ENCODE data around the gene C13orf46. TPM values are rescaled to one million over a fixed set of nuclear protein-coding genes. Genes with fewer than 3 reads are reported as not detected.

The C13orf46 gene
- total RNA-seq, 2 donors from 2014 or later: 28.8 to 38.6 TPM

GRCh38 chr13:113934576-113934975 lies 39.3 kb downstream of the C13orf46 start:
- DNase-seq: no peak
- TF ChIP-seq POLR2A (IDR thresholded peaks at IDR 0.05): no peak
- no peak for TF ChIP-seq CTCF (IDR thresholded peaks at IDR 0.05)
- intact Hi-C loops (cut with DNase I): no loop called here

GRCh38 chr13:113933901-113934300 lies 40.0 kb downstream of the C13orf46 start:
- WGBS, 2 donors: 86 to 90% methylated on average over 21 to 22 of the region's 22 CpGs
- DNase-seq (no peak), ATAC-seq (no peak)
- peaks cover 10% of the 10 kb centered on the region for H3K4me1 ChIP-seq
- intact Hi-C loops (cut with DNase I): no loop called here
- no peak overlapping the region for H3K4me3 ChIP-seq
- H3K27ac ChIP-seq: no peak overlapping the region
- TF ChIP-seq POLR2A (IDR thresholded peaks at IDR 0.05) (no peak), CTCF (IDR thresholded peaks at IDR 0.05) (no peak)
- H3K27me3 ChIP-seq: no peaks in the 10 kb centered on the region
- H3K36me3 ChIP-seq (replicated peaks in 1 of 2; ENCODE audit: insufficient read depth in 1 of 2, low read depth in 2 of 2): no peaks in the 10 kb centered on the region
- no peaks in the 10 kb centered on the region for H3K9me3 ChIP-seq

More at GRCh38 chr13:113934576-113934975, 39.3 kb downstream of the C13orf46 start:
- Histone ChIP-seq H3K27me3 (no peaks in the 10 kb centered on the region), H3K4me3 (no peak overlapping the region), H3K27ac (no peak overlapping the region), H3K4me1 (peaks cover 13% of the 10 kb centered on the region), H3K9me3 (no peaks in the 10 kb centered on the region), H3K36me3 (replicated peaks in 1 of 2; ENCODE audit: insufficient read depth in 1 of 2, low read depth in 2 of 2) (no peaks in the 10 kb centered on the region)
- 82 to 88% methylated on average over 12 to 14 of the region's 14 CpGs for WGBS, 2 donors
- ATAC-seq: no peak

- TF ChIP-seq POLR2A (IDR thresholded peaks at IDR 0.05) (no peak), CTCF (IDR thresholded peaks at IDR 0.05) (no peak)
- WGBS, 2 donors: 68 to 72% methylated on average over 16 of the region's 16 CpGs
- no peak overlapping the region for H3K27ac ChIP-seq
- ATAC-seq (no peak), DNase-seq (peak in 1 of 4 donors; percentile 9)
- no peaks in the 10 kb centered on the region for H3K9me3 ChIP-seq
- H3K4me1 ChIP-seq: peaks cover 8% of the 10 kb centered on the region
- H3K27me3 ChIP-seq: no peaks in the 10 kb centered on the region
- intact Hi-C loops (cut with DNase I): no loop called here
- H3K36me3 ChIP-seq (replicated peaks in 1 of 2; ENCODE audit: insufficient read depth in 1 of 2, low read depth in 2 of 2): no peaks in the 10 kb centered on the region
- H3K4me3 ChIP-seq: no peak overlapping the region
These were observed 41.9 kb downstream of the C13orf46 start for GRCh38 chr13:113931841-113932459.

- H3K27me3 ChIP-seq: no peaks in the 10 kb centered on the region
- H3K9me3 ChIP-seq: no peaks in the 10 kb centered on the region
- TF ChIP-seq POLR2A (IDR thresholded peaks at IDR 0.05): no peak
- H3K27ac ChIP-seq: no peak overlapping the region
- H3K4me3 ChIP-seq: no peak overlapping the region
- ATAC-seq (no peak), DNase-seq (peak in 1 of 4 donors; percentile 7)
- intact Hi-C loops (cut with DNase I): no loop called here
- H3K36me3 ChIP-seq (replicated peaks in 1 of 2; ENCODE audit: insufficient read depth in 1 of 2, low read depth in 2 of 2): no peaks in the 10 kb centered on the region
- H3K4me1 ChIP-seq: peaks cover 8% of the 10 kb centered on the region
- 80 to 87% methylated on average over 28 to 36 of the region's 36 CpGs for WGBS, 2 donors
These were observed 42.9 kb downstream of the C13orf46 start for GRCh38 chr13:113930671-113931637.

All from body of pancreas (tissue), 4 donors.